ENCODE measurements around the gene UNC5B.

Gene UNC5B

GRCh38 chr10:71325267-71325666 lies 112.9 kb downstream of the UNC5B start:
- no peak for DNase-seq

GRCh38 chr10:71326464-71326881 lies 114.1 kb downstream of the UNC5B start:
- no peak for DNase-seq

- DNase-seq, result no peak
Observed at GRCh38 chr10:71330789-71331404, 118.5 kb downstream of the UNC5B start.

- no peak for DNase-seq
Observed at GRCh38 chr10:71331736-71332135, 119.4 kb downstream of the UNC5B start.

- DNase-seq, result no peak
Observed at GRCh38 chr10:71332466-71332865, 120.1 kb downstream of the UNC5B start.

GRCh38 chr10:71333129-71333887 lies 120.9 kb downstream of the UNC5B start:
- no peak for DNase-seq

GRCh38 chr10:71334221-71334791 lies 121.9 kb downstream of the UNC5B start:
- DNase-seq, result no peak

- no peak for DNase-seq
Observed at GRCh38 chr10:71335173-71335708, 122.9 kb downstream of the UNC5B start.

GRCh38 chr10:71336632-71337031 lies 124.3 kb downstream of the UNC5B start:
- DNase-seq, result no peak

GRCh38 chr10:71337219-71337701 lies 124.9 kb downstream of the UNC5B start:
- no peak for DNase-seq

GRCh38 chr10:71338728-71339495 lies 126.5 kb downstream of the UNC5B start:
- no peak for DNase-seq

- DNase-seq, result no peak
Observed at GRCh38 chr10:71339796-71340589, 127.6 kb downstream of the UNC5B start.

- no peak for DNase-seq
Observed at GRCh38 chr10:71342573-71343391, 130.4 kb downstream of the UNC5B start.

- DNase-seq, result no peak
Observed at GRCh38 chr10:71343392-71343773, 131.0 kb downstream of the UNC5B start.

- no peak for DNase-seq
Observed at GRCh38 chr10:71344154-71344925, 132.0 kb downstream of the UNC5B start.

GRCh38 chr10:71344993-71345480 lies 132.7 kb downstream of the UNC5B start:
- DNase-seq, result no peak

- DNase-seq, result no peak
Observed at GRCh38 chr10:71345694-71346093, 133.3 kb downstream of the UNC5B start.

- DNase-seq, result no peak
Observed at GRCh38 chr10:71346731-71347130, 134.4 kb downstream of the UNC5B start.

GRCh38 chr10:71347587-71348395 lies 135.4 kb downstream of the UNC5B start:
- DNase-seq, result no peak
